WTC11 (cell line): ENCODE data around the gene UBE2E1.

ENCODE experiments used
- CBFB ChIP-seq: sonication (generic); formaldehyde crosslinking; IDR thresholded peaks from 2 replicates; pipeline ENCODE4 v1.8.1; 2022; ENCODE audit warnings: mild to moderate bottlenecking, low read depth, missing genetic modification reagents
- ESRRA ChIP-seq: sonication (generic); formaldehyde crosslinking; IDR thresholded peaks from 2 replicates; pipeline ENCODE4 v1.8.1; 2022; ENCODE audit warnings: mild to moderate bottlenecking, missing genetic modification reagents, borderline replicate concordance
- GTF2I ChIP-seq: fragments of 250-450 bp; sonication (Bioruptor Pico); conservative IDR thresholded peaks from 2 replicates; pipeline ENCODE4 v1.4.0; 2021; ENCODE audit warnings: mild to moderate bottlenecking
- NFYB ChIP-seq: sonication (generic); formaldehyde crosslinking; conservative IDR thresholded peaks from 2 replicates; pipeline ENCODE4 v1.8.0; 2022; ENCODE audit warnings: low read depth, missing genetic modification reagents
- ZNF263 ChIP-seq: sonication (generic); formaldehyde crosslinking; IDR thresholded peaks from 2 replicates; pipeline ENCODE4 v1.8.1; 2022; ENCODE audit warnings: low read depth, mild to moderate bottlenecking, moderate library complexity, missing genetic modification reagents
- TF ChIP-seq, protein P1 (sequence below): fragments of 200-600 bp; IDR thresholded peaks from 2 replicates; pipeline ENCODE4 v1.8.0; 2022; ENCODE audit warnings: antibody characterized with exemption
- TF ChIP-seq, protein P2 (sequence below): sonication (generic); formaldehyde crosslinking; IDR thresholded peaks from 2 replicates; pipeline ENCODE4 v1.8.1; 2023; ENCODE audit warnings: mild to moderate bottlenecking, missing genetic modification reagents, moderate library complexity
- TF ChIP-seq, protein P3 (sequence below): sonication (generic); formaldehyde crosslinking; conservative IDR thresholded peaks from 2 replicates; pipeline ENCODE4 v1.8.1; 2022; ENCODE audit warnings: mild to moderate bottlenecking, missing genetic modification reagents
- TF ChIP-seq, protein P4 (sequence below): sonication (generic); formaldehyde crosslinking; IDR thresholded peaks from 2 replicates; pipeline ENCODE4 v1.8.0; 2022; ENCODE audit warnings: mild to moderate bottlenecking, missing genetic modification reagents
- TF ChIP-seq, protein P5 (sequence below): sonication (generic); formaldehyde crosslinking; IDR thresholded peaks from 2 replicates; pipeline ENCODE4 v1.8.0; 2022; ENCODE audit warnings: mild to moderate bottlenecking, missing genetic modification reagents

DNA sequence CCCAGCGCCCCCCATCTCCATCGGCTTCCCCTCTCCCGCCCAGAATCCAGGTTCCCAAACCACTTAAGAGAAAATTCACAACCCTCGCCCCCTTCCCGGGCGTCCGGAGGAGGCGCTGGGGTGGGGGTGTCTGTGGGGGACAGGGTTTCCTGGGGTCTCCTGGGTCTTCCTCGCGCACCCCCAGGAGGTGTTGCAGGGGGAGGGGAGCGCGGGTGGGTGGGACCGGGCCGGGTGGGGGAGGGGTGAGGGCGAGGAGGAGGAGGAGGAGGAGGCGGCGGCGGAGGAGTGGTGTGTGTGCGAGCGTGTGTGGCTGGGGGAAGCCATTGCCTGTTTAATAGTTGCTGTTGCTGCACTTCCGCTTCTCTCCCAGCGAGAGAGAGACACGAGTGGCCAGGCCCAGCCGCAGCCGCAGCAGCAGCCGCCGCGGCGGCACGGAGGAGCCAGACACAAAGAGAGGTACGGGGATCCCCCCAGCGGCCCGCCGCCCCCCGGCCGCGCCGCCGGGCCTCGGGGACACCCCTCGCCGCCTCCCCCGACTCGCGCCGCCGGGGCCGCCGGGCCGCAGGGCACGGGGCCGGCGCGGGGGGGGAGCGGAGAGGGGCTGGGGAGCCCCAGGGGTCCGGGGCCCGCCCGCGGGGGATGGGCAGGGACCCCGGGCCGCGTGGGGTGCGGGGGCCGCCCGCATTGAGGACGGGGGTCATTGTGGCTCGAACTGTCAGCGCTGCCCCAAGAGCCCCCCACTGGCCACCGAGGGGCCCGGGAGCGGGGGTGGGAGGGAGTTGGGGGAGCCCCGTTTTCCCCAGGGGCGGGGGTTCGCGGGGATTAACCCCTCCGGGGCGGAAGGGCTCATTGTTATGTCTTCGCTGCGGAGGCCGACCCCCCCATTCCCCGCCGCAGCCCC is at the start of gene UBE2E1:
- TF ChIP-seq, protein P1, sequence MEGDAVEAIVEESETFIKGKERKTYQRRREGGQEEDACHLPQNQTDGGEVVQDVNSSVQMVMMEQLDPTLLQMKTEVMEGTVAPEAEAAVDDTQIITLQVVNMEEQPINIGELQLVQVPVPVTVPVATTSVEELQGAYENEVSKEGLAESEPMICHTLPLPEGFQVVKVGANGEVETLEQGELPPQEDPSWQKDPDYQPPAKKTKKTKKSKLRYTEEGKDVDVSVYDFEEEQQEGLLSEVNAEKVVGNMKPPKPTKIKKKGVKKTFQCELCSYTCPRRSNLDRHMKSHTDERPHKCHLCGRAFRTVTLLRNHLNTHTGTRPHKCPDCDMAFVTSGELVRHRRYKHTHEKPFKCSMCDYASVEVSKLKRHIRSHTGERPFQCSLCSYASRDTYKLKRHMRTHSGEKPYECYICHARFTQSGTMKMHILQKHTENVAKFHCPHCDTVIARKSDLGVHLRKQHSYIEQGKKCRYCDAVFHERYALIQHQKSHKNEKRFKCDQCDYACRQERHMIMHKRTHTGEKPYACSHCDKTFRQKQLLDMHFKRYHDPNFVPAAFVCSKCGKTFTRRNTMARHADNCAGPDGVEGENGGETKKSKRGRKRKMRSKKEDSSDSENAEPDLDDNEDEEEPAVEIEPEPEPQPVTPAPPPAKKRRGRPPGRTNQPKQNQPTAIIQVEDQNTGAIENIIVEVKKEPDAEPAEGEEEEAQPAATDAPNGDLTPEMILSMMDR: no peak
- no peak for TF ChIP-seq GTF2I (CRISPR knock-in tag)
- no peak for TF ChIP-seq ZNF263
- TF ChIP-seq, protein P2, sequence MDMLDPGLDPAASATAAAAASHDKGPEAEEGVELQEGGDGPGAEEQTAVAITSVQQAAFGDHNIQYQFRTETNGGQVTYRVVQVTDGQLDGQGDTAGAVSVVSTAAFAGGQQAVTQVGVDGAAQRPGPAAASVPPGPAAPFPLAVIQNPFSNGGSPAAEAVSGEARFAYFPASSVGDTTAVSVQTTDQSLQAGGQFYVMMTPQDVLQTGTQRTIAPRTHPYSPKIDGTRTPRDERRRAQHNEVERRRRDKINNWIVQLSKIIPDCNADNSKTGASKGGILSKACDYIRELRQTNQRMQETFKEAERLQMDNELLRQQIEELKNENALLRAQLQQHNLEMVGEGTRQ (CRISPR knock-in tag): no peak
- TF ChIP-seq, protein P3, sequence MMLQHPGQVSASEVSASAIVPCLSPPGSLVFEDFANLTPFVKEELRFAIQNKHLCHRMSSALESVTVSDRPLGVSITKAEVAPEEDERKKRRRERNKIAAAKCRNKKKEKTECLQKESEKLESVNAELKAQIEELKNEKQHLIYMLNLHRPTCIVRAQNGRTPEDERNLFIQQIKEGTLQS (CRISPR knock-in tag): no peak
- TF ChIP-seq NFYB (CRISPR knock-in tag): no peak
- no peak for TF ChIP-seq CBFB (CRISPR knock-in tag)
- TF ChIP-seq, protein P4, sequence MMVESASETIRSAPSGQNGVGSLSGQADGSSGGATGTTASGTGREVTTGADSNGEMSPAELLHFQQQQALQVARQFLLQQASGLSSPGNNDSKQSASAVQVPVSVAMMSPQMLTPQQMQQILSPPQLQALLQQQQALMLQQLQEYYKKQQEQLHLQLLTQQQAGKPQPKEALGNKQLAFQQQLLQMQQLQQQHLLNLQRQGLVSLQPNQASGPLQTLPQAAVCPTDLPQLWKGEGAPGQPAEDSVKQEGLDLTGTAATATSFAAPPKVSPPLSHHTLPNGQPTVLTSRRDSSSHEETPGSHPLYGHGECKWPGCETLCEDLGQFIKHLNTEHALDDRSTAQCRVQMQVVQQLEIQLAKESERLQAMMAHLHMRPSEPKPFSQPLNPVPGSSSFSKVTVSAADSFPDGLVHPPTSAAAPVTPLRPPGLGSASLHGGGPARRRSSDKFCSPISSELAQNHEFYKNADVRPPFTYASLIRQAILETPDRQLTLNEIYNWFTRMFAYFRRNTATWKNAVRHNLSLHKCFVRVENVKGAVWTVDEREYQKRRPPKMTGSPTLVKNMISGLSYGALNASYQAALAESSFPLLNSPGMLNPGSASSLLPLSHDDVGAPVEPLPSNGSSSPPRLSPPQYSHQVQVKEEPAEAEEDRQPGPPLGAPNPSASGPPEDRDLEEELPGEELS (CRISPR knock-in tag): no peak; the same call in 1 of the 2 replicates
- TF ChIP-seq ESRRA (CRISPR knock-in tag): no peak
- TF ChIP-seq, protein P5, sequence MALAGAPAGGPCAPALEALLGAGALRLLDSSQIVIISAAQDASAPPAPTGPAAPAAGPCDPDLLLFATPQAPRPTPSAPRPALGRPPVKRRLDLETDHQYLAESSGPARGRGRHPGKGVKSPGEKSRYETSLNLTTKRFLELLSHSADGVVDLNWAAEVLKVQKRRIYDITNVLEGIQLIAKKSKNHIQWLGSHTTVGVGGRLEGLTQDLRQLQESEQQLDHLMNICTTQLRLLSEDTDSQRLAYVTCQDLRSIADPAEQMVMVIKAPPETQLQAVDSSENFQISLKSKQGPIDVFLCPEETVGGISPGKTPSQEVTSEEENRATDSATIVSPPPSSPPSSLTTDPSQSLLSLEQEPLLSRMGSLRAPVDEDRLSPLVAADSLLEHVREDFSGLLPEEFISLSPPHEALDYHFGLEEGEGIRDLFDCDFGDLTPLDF (CRISPR knock-in tag): no peak
